Measurements from ENCODE around the gene IFNGR1. TPM values are rescaled to one million over a fixed set of nuclear protein-coding genes. Genes with fewer than 3 reads are reported as not detected.

Gene IFNGR1
- total RNA-seq: 55.6 and 59.8 TPM in 2 replicates

GRCh38 chr6:137218917-137219663 lies at the start of gene IFNGR1:
Gene IFNGR1, minus strand, starts transcription at chr6:137219385. Its CDS starts 58 bp downstream, at chr6:137219327.

GRCh38 chr6:137173501-137173900 lies 45.7 kb downstream of the IFNGR1 start, which contains the start of gene IL22RA2:
Gene IL22RA2, minus strand, starts transcription at chr6:137173644. Its CDS starts 11,895 bp downstream, at chr6:137161749.

Other genes starting within 250 kb of the IFNGR1 start
- gene IL20RA, start 174.4 kb downstream of the IFNGR1 start, total RNA-seq: 0.15 TPM in 1 of 2 replicates, not detected in the other
- gene IL22RA2, start 45.7 kb downstream of the IFNGR1 start, total RNA-seq: not detected in 2 replicates